Activated T-cell treated with anti-CD3 and anti-CD28 coated beads for 1 hour (primary cell): ENCODE measurements around the gene CYSRT1.

ENCODE experiments used
- DNase-seq: peaks from one replicate; pipeline ENCODE4 v3.0.0-alpha.2; 2020; ENCODE audit warnings: low read depth

The CYSRT1 gene

DNA sequence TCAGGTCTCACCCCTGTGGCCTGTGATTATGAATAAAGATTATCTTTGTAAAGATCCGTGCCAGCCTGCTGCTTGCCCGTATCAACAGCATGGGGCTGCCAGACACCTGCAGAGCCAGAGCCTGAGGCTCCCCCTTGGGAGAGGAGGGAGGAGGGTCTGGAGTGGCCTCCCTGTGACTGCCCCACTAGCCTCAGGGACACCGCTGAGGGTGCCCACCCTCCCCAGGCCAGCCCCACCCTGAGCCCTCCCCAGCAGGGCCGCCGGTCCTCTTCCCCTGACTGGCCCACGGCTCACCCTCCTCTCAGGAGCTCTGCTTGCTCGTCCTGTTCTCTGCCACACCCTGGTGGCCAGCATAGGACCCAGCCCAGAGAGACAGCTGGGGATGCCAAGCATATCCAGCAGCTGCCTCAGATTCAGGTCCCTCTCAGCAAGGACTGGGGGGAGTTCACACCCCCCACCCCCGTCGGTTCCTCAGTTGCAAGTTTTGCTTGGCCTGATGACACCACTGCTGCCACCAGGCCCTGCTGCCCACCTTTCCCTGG is 34.6 kb upstream of the CYSRT1 start:
- DNase-seq: no peak

DNA sequence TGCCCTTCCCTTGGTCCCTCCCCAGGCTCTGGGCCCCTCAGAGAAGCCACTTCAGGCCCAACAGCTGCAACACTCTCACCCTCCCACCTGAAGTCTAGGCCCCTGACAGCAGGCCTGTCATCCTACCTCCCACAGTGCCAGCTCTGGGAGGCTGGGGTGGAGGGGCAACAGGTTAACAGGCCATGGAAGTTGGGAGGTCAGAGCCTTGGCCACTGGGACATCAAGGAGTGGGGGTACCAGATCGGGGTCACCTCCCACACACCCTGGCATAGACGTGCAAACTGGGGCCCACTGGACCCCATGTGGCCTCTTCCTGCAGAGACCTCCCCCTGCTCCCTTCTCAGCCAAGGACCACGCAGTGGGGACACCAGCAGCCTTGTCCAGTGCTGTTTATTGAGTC is 33.7 kb upstream of the CYSRT1 start:
- no peak for DNase-seq

DNA sequence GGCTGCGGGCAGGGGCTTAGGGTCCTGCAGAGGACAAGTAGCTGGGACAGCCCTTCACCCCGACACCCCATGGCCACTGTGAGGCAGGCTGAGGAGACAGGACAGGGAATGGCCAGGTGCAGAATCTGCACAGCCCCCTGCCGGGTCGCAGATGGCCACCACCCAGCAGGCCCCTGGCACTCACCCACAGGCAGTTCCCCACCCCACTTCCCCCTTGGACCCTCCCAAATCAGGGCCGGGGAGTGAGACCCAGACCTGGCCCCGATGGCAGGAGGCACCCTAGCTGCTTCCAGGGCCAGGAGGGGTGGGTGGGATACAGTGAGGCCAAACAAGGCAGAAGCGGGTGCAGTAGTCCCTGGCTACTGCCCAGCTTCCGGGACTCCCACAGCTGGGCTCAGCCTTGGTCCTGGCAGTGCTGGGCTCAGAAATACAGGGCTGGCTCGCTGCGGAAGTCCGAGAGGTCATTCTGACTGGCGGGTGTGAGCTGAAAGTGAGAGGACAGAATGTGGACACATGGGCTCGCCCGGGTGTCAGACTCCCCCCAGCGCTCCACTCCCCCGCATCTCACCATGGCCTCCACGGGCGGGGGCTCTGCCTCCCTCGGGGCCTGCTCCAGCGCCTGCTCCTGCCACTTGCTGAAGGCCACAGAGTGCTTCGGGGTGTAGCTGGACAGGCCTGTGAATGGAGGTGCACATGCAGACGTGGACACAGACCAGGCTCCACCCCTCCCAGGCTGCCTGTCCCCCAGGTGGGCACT is 33.1 kb upstream of the CYSRT1 start:
- no peak for DNase-seq

DNA sequence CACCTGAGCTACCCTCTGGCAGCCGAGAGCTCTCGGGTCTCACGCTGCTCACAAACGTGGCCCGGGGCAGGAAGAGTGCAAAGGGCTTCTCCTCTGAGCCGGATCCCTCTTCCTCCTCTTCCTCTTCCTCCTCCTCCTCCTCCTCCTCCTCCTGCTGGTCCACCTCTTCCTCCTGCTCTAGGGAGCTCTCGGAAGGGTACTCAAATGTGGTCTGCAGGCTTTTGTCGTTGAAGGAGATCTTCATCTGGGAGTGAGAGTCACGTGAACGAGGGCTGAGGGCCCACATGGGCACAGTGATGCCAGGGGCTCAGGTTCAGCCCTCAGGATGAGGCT is 32.6 kb upstream of the CYSRT1 start:
- no peak for DNase-seq

- DNase-seq: no peak
Observed at GRCh38 chr9:137192859-137193258, 32.1 kb upstream of the CYSRT1 start.

- no peak for DNase-seq
Observed at GRCh38 chr9:137193771-137194170, 31.2 kb upstream of the CYSRT1 start.

DNA sequence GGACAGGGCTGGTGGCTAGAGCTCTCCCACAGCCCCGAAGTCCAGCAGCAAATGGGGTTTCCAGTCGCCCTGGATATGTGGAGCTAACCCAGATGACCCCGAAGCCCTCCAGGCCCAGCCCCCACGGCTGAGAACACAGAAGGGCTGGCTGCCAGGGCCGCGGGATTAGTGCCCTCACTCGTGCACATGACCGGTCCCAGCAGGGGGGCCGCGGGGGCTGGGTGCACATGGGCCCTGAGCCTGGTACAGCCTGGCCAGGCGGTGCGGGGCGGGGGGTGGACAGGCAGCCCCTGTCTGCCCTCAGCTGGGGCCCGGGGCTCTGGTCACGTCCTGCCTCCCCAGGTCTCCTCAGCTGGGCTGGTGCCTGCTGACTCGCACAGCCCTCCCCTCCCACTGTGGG is 30.6 kb upstream of the CYSRT1 start:
- DNase-seq: no peak

GRCh38 chr9:137194909-137195308 is 30.1 kb upstream of the CYSRT1 start:
- DNase-seq: no peak

GRCh38 chr9:137195525-137196220 is 29.3 kb upstream of the CYSRT1 start:
- no peak for DNase-seq

DNA sequence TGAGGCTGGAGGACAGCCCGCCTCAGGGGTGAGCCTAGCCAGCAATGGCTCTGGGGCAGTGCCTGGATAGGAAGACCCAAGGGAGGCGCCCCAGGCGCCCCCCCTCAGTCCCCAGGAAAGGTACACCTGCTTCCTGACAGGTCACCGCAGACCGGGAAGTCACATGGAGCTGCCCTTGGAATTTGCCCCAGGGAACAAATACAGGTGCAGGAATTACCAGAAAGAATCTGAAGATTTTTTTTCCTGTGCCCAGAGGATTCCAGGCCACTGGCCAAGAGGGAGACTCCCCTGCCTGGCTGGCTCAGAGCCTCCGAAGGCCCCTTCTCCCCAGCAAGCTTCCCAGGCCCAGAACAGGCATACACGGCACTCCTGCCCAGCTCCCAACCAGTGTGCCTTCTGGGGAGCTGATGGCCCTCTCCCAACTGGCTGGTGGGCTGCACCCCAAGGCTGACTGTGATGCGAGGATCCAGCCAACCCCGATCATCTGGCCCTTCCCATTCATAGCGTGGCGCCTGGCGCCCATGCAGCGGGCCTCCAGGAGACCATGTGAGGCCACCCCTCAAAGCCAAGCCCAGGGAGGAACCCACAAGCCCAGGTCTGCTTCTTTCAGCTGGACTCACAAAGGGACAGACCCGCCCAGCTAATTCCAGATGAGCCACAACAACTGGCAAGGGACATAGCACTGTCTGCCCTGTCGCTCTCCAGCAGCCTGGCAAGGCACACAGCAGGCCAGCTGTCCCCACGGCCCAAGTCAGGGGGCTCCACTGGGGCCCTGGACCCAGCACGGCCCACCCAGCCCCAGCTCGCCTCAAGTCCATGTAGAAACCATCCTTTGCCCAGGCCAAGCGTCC is 26.7 kb upstream of the CYSRT1 start:
- no peak for DNase-seq

DNA sequence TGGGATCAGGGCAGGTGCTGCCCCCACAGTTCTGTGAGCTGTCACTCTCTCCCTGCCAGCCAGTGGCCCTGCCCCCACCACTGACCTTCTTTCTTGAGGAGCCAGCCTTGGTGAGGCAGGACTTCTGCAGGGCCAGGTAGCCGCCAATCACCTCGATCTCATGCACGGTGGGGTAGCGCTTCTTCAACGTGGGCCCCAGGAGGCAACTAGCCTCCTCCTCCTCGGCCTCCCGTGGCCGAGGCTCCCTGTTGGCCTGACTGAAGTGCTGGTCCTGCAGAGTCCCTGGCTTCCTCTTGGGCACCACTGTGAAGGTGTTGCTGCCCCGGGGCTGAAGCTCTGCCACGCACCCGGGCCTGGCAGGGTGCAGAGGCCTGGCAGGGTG is 26.1 kb upstream of the CYSRT1 start:
- no peak for DNase-seq

DNA sequence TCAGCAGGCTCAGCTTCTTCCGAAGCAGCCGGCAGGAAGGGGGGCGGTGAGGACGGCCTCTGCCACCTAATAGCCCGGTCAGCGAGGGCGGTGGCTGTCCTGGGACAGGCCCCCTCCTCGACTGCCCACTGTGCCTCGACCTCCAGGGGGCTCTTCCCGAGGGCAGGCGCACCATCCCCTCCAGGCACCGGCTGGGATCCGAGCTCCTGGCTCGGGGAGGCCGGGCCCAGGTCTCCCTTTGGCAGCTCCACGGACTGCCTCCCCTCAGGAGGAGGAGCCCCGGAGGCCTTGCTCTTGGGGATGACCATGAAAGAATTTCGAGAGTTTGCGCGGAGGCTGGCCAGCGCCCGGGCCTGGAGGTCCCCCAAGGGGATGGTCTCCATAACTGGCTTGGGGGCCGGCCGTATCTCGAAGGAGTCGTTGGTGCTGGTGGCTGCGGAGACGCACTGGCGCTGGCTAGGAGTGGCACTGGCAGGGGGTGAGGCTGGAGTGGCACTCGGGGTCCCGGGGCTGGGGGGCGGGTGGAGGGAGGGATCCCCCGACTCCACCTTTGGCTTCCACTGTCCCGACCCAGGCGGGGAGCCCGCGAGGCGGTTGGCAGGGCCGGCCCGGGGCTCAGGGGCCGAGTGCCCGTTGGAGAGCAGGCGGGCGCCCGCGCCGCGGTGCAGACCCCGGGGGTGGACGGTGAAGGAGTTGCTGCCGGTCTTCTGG is 25.4 kb upstream of the CYSRT1 start:
- DNase-seq: no peak

GRCh38 chr9:137200311-137201204 is 24.4 kb upstream of the CYSRT1 start, which contains the start of gene TPRN:
Gene TPRN (minus strand): TSS chr9:137200741. CDS start chr9:137200711, 30 bp downstream.
- peak; percentile 97 for DNase-seq

GRCh38 chr9:137201205-137201868 is 23.6 kb upstream of the CYSRT1 start:
- DNase-seq: no peak

DNA sequence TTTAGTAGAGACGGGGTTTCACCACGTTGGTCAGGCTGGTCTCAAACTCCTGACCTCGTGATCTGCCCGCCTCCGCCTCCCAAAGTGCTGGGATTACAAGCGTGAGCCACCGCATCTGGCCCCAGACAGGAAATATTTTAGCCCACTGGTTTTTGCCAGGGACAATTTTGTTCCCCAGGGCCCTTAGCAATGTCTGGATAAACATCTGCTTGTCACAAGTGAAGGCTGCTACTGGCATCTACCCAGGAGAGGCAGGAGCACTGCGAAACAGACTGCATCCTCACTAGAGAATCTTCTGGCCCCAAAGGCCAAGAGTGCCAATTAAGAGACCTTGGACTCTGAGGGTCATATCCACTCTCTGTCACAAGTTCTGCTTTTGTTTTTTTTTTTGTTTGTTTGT is 22.0 kb upstream of the CYSRT1 start:
- DNase-seq: no peak

DNA sequence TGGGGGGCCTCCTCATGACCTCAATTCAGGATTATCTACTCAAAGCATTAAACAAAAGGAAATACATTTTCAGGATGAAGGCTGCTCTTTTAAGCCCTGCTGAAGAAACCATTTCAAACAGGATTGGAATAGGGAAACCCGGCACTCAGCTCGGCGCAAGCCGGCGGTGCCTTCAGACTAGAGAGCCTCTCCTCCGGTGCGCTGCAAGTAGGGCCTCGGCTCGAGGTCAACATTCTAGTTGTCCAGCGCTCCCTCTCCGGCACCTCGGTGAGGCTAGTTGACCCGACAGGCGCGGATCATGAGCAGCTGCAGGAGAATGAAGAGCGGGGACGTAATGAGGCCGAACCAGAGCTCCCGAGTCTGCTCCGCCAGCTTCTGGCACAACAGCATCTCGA is 20.2 kb upstream of the CYSRT1 start:
- no peak for DNase-seq

DNA sequence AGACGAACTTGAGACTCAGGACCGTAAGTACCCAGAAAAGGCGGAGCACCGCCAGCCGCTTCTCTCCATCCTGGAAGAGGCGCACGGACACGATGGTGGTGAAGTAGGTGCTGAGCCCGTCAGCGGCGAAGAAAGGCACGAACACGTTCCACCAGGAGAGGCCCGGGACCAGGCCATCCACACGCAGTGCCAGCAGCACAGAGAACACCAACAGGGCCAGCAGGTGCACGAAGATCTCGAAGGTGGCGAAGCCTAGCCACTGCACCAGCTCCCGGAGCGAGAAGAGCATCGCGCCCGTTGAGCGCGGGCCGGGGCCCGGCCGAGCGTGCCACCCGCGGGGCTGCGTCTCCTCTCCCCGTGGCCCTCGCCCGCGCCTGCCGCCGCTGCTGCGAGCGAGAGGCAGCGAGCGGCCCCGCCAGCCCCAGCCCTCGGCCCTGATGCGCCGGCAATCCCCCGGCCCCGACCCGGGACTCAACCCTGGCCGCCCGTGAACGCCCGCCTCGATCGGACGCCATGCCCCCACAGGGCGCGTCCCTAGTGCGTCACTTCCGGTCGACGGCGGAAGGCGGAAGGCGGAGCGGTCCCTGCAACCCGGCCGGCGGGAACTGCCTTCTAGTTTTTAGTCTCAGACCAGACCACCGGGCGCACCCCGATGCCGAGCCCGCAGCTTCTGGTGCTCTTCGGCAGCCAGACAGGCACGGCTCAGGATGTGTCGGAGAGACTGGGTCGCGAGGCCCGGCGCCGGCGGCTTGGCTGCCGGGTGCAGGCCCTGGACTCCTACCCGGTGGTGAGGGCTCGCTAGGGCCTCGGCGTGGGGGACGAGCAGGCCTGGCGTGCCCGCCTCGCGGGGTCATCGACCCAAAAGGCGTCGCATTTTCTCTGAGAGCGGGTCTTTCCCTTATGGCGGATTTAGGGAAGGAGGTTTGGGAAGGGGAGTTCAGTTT is 19.6 kb upstream of the CYSRT1 start, which contains the start of the genes NDOR1 and TMEM203:
NDOR1 (plus strand) TSS at position 575 of the 944 bp plus-strand sequence; CDS start at position 653, 78 bp downstream.
TMEM203 (minus strand) TSS at position 523 of the 944 bp plus-strand sequence; CDS start at position 289, 234 bp downstream.
- peak; percentile 89 for DNase-seq

DNA sequence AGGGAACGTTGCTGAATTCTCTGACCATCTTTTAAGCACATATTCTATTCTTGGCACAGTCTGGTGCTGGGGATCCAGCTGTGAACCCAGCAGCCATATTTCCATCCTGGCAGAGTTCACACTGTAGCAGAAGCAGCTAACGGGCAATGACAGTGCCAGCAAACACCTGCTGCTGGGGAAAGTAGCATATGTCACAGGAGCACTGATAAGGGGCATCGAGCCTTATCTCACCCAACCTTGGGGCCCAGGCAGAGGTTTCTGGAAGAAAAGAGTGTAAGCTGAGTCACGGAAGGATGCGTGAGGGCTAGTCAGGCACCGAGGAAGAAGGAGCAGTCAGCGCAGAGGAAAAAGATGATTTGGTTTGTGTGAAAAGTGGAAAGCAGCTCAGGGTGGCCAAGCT is 18.4 kb upstream of the CYSRT1 start:
- DNase-seq: no peak

- DNase-seq: no peak
Observed at GRCh38 chr9:137211532-137211931, 13.4 kb upstream of the CYSRT1 start.
